T-helper 1 cell treated with Interleukin-12 subunit alpha and Interleukin-12 subunit beta and Interleukin-4 antibody, amounts not matched to agents 30 ng/mL and 1 ng/mL, for 36 hours (primary cell): Measurements from ENCODE around the gene CLCN7. TPM values are rescaled to one million over a fixed set of nuclear protein-coding genes. Genes with fewer than 3 reads are reported as not detected.

Experiments
- intact Hi-C: fragments of 100-400 bp; cut with micrococcal nuclease; formaldehyde crosslinking; loops from one replicate; pipeline ENCODE4 v1.15.1; 2024
- total RNA-seq: library from RNA; stranded (reverse); gene quantifications from 2 replicates; pipeline ENCODE4 v1.2.3, GENCODE V29; 2022

Gene CLCN7
- total RNA-seq, 1 donor from 2014 or later, result 81.0 TPM

GRCh38 chr16:1464894-1465566 lies 9.8 kb downstream of the CLCN7 start:
- intact Hi-C loops, result no loop called here

DNA sequence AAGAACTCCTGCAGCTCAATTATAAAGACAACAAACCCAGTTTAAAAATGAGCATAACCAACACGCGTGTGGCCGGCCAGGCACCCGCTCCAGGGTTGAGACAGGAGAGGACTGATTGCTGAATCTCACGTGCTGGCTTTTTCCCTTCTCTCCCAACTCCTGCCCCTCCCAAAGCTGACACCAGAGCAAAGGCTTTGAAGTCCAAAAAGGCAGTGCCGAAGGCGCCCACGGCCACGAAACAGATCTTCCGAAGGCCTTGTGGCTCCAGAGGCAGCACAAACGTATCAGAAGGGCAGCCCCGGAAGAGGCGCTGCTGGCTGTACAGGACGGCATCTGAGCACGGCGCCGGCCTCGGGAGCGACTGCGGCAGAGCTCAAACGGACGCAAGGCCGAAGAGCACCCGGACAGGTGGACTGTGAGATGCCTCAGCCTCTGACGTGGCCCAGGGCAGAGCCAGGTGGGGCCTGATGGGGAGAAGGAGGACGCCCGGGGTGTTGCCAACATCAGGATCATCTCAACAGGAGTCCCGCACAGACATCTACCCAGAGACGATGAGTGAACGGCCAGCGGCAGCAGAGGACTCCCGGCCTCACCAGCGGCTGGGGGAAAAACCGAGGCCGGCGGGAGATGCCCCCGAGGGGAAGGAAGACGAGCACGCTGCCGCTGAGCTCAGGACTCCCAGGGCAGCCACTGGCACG lies 10.5 kb downstream of the CLCN7 start:
- intact Hi-C loops, result no loop called here

GRCh38 chr16:1461146-1461545 lies 13.7 kb downstream of the CLCN7 start:
- intact Hi-C loops, result no loop called here

GRCh38 chr16:1460602-1461138 lies 14.2 kb downstream of the CLCN7 start:
- intact Hi-C loops, result no loop called here

- intact Hi-C loops, result no loop called here
Measured at GRCh38 chr16:1459967-1460366, 14.9 kb downstream of the CLCN7 start.

DNA sequence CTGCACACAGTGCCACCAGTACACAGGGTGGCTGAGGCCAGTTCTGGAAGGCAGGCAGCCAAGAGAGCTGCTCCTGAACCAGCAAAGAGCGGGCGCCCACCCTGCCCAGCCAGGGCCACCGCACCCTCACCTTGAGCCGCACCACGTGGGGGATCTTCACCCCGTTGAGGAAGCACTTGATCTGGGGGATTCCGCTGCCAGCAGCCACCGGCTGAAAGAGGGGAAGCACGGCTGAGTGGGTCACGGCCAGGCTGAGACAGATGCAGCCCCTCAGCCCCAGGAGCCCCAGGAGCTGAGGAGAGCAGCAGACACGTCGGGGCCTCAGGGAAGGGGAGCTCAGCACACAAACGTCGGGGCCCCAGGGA lies 15.9 kb downstream of the CLCN7 start:
- intact Hi-C loops, result no loop called here

DNA sequence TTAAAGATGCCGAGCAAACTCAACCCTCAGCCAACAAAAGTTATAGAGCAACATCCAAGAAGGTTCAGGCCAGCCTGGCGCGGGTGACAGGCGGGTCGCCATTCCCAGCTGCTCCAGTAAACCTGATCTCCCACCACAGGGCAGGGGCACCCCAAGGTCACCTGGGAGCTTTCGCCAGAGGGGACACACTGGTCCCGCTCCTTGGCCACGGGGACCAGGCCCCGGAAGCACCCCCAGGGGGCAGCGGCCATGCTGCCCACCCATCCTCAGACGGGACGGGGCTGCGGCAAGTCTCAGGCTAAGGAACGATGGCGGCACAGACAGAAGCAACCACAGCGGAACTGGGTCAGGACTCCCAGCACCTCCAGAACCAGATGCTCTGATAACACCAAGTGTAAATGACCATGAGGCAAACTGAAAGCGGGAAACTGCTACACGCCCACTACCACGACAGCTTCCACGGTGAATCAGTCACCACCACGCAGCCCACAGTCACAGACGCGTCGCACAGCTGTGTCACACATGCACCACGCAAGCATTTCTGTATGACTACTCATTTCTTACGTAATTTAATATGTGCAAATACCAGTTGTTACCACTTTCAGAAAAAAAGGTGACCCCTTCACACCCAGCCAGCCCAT lies 16.4 kb downstream of the CLCN7 start:
- intact Hi-C loops, result no loop called here

DNA sequence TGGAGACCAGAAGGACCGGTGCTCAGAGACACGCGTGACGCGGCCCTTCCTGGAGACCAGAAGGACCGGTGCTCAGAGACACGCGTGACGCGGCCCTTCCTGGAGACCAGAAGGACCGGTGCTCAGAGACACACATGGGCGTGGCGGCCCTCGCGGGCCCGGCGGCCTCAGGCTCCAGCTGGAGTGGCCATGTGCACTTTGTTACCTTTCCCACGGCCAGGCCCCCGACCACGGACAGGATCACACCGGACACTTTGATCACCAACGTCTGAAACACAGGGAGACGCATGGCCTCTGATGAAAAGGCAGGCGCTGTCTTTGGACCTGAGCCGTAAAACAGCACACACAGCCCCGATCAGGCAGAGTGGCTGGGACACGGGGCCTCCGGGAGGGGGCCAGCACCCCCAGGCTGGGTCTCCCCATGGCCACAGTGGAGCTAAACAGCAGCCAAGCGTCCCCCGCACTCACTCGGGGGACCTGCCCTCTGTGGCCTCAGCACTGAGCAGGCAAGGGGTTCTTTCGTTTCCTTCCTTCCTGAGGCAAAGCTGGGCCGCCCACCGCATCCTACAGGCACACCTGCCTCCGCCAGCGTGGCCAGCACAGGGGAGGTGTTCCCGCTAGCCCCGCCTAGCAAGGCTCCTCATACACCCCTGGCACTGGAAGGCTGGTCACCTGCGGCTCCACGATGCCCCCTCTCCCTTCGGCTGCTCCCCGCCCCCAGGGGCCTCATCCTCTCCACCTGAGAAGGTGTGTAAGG lies 17.2 kb downstream of the CLCN7 start:
- intact Hi-C loops, result no loop called here

- intact Hi-C loops, result no loop called here
Measured at GRCh38 chr16:1456951-1457350, 17.9 kb downstream of the CLCN7 start.

DNA sequence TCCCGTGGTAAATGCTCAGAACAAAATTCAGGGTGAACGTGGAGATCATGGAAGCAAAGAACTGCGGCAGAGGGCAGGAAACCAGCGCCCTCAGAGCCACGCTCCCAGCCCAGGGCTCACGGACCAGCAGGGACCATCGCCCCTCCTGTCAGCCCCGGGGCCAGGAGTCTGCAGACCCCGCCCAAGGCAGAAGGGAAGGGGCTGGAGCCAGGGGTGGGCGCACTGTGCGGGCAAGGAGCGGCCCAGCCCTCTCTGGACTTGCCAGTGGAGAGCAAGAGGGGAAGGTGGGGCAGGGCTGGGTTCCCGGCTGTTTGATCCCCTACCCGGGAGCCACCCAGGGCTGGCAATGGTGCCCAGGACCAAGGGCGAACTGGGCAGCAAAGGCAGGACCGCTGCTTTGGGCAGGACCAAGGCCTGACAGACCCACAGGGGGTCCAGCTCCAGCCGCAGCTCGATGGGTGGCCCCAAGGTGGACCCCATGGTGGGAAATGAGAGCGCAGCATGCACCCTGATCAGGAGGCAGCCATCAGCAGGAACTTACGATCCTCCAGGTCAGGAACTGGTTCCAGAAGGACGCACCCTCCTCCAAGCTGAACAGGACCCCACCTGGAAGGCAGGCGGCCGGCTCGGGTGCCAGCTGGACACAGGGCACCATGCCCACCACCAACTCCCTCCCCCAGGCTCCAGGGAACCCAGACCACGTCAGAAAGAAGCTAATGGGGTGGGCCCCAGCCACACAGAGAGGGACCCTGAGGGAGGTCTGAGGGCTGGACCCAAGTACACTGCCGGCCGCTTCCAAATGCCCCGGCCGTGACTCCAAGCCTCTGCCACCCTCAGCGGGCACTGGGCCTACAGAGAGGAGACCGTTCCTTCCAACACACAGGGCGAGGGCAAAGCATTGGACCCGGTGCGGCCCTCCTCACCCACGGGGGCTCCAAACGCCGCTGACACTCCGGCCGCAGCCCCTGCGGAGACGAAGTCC lies 19.3 kb downstream of the CLCN7 start:
- intact Hi-C loops, result no loop called here

- intact Hi-C loops, result no loop called here
Measured at GRCh38 chr16:1454561-1454960, 20.3 kb downstream of the CLCN7 start.

- intact Hi-C loops, result no loop called here
Measured at GRCh38 chr16:1453316-1453715, 21.5 kb downstream of the CLCN7 start.

DNA sequence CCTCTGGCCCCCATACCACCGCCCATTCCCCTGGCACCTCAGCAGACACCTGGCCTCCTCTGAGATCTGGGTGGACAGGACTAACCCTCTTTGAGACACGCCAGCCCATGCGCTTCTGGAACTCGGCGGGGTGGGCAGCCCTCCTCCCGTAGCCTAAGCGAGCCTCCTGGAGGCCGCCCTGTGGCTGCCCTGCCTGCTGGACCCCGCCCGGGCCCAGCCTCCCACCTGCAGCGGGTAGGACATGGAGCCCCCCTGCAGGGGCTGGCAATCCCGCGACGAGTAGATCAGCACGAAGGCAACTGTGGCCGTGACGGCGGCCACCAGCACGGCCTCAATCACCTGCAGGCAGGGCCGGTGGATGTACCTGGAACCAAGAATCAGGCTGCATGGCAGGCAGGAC lies 22.3 kb downstream of the CLCN7 start:
- intact Hi-C loops, result no loop called here

- intact Hi-C loops, result no loop called here
Measured at GRCh38 chr16:1451702-1452392, 23.0 kb downstream of the CLCN7 start.

DNA sequence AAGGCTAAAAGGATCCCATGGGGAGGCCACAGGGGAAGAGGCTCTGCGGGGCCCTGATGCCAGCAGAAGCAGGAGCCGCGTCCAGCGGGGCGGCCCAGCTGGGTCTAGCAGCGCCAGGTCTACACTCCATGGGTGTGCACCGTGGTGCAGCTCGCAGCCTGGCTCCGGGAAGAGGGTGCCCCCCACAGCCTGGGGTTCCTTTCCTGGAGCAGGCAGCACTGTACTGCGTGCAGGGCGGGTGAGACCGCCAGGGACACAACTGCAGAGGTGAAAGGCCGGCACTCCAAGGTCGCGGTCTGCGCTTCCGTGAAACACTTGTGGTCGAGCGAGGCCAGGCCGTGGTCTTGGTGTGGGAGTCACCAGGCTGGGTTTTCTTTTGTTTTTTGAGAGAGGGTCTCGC lies 24.0 kb downstream of the CLCN7 start:
- intact Hi-C loops, result no loop called here

- intact Hi-C loops, result no loop called here
Measured at GRCh38 chr16:1450218-1450617, 24.6 kb downstream of the CLCN7 start.

DNA sequence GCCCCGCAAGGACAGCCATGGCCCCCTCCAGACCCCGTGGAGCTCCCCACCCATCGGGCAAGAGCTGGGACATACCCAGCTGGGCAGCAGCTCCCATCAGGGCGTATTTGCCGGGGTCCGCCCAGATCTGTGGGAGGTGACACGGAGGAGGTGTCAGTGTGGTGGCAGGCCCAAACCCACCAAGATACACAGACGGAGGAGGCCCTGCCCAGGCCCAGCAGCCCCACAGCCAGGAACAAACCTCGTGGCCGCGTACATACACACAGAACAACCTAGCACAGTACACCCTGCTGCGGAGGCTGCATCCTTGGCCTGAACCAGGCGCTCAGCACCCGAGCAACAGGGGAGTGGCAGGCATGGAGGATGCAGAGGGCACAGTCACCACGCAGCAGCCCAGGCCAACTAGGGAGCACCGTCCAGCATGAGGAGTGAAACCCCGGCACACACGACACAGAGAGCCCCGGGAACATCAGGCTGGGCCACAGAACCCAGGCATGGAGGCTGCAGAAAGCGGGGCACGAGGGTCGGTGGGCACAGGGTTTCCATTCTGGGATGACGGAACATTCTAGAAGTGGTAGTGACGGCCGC lies 25.5 kb downstream of the CLCN7 start:
- intact Hi-C loops, result no loop called here

DNA sequence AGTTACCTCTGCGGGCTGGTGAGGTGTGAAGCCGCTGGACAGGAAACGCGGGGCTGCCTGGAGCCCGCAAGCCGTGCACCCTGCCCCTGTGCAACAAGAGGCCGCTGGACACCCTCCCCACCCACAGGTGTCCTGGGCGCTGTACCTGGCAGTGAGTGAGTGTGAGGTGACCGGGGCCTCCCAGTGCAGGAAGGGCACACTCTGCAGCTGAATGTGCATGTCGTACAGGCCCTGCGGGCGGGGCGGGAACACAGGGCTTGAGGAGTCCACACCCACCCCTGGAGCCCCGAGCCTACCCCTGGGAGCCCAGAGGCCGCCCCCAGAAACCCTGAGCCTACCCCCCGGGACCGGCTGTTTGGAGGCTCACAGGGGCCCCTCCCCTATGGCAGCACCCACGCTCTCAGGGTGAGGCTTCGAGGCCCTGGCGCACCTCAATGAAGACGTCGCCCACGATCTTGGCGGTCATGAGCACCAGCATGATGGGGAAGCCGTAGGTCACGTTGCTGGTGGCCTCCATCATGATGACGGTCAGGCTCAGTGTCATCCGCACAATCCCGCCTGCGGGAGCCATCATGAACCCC lies 26.2 kb downstream of the CLCN7 start:
- intact Hi-C loops, result no loop called here

DNA sequence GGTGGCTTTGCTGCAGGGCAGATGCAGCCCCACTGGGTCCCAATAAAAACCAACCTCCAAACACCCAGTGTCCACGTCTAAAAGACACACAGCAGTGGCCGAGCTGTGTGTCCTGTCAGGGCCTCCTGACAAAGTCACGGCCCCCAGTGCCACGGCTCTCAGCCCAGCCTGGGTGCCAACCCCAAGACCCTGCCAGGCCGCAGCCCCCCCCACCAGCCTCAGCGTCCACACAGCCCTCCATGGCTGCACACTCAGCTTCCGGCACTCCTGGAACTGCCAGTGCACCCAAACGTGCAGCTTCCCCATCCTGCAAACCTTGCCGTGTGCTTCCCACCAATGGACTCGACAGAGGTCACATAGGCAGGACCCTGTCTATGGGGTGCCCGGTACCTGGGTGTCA lies 26.9 kb downstream of the CLCN7 start:
- intact Hi-C loops, result no loop called here
